GM18508 (cell line): ENCODE results near the gene ACTR8.

Experiments used
- ATAC-seq: cut with Tn5 transposase; IDR thresholded peaks from one replicate; pipeline ENCODE4 v1.9.1; 2021; ENCODE audit warnings: moderate number of reproducible peaks; ENCODE audit not compliant: insufficient read depth, unreplicated experiment

The ACTR8 gene

GRCh38 chr3:53836084-53836872, 45.7 kb downstream of the ACTR8 start:
- ATAC-seq, result no peak

GRCh38 chr3:53835257-53835656, 46.7 kb downstream of the ACTR8 start:
- no peak for ATAC-seq

GRCh38 chr3:53834429-53835095, 47.4 kb downstream of the ACTR8 start:
- ATAC-seq, result no peak

DNA sequence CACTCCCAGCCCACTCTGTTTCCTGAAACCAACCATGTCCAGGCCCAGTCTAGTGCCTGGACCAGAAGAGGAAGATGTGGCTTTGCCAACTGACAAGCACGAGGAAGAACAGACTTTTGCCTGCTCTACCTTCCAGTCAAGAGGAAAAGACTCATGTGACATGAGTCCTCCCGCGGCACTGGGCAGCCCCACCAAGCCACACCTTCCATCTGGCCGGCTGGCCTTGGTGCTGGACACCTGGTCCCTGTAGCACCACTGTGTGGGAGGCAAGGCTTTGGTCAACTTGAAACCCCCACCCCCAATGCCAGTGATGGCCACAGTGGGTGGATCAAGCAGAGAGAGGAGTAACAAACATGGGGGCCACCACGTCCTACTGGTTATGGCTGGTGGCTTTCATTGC, 48.3 kb downstream of the ACTR8 start:
- no peak for ATAC-seq

DNA sequence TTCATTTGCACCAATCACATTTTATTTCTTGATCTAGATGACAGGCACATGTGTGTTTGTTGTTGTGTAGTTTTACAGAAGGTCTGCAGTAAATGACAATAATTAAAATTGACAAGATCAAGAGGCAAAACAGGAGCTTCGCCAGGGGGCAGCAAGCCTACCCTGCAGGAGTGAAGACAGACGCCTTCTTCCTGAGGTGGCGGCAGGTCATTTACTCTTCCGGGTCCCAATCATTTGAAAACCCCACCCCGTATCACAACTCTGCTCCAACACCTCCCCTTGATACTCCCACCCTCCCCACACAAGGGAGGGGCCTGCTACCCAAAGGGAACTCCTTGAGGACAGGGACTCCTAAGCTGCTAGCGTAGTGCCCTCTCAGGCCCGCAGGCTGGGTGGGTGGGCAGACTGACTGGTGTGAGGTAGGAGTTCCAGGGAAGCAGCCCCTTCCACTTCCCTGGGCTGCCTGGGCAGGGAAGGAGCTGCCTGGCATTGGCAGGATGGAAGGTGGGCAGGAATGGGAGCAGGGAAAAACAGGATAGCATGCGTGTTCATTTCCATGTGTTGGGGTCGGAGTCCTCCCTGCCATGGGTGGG, 48.8 kb downstream of the ACTR8 start:
- no peak for ATAC-seq

- no peak for ATAC-seq
Observed at GRCh38 chr3:53830944-53831343, 51.0 kb downstream of the ACTR8 start.

GRCh38 chr3:53829605-53830004, 52.3 kb downstream of the ACTR8 start:
- ATAC-seq, result no peak

- no peak for ATAC-seq
Observed at GRCh38 chr3:53828581-53828980, 53.4 kb downstream of the ACTR8 start.

GRCh38 chr3:53826048-53826447, 55.9 kb downstream of the ACTR8 start:
- no peak for ATAC-seq

DNA sequence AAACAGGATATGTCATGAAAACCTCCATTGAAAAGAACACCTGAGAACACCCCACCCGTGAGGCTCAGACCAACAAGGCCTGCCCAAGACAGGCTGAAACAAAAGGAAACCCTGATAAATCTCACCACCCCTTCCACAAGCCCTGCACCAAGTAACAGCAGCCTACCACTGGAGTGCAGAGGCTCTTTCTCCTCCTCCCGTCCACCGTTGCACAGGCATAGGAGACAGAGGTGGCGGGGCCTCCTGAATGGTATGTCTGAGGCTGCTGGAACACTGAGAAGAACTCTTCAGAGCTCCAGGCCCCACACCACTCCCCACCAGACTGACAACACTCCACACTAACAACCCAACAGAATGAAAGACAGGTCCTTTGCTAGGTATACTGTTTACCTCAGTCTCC, 57.2 kb downstream of the ACTR8 start:
- no peak for ATAC-seq

DNA sequence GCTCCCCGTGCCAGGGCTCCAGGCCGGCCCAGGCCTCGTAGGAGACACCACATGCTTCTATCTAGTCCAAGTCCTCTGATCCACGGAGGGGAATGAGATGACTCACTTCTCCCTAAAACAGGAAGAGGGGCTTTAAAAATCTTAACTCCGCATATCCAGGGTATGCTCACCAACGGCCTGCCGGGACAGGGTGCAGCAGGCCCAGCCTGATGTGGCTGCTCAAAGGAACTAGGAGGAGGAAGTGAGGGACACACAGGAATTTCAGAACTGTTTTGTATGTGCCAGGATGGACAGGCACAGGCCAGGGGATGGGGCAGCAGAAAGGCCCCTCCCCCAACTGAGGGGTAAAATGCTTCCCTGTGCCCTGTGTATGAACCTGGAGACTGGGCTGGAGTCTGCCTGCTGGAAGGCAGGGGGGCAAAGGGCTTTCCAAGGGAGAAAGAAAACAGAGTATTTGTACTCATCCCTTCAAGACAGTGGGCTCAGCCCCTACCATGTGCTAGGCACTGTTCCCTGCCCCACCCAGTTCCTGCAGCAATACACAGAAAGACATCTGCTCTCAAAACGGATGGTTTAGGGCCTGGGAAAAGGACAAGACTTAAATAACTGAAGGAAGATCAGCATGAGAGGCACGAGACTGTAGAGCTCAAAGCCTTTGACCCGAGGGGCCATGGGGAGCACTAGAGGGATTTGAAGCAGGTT, 57.8 kb downstream of the ACTR8 start:
- ATAC-seq, result no peak

DNA sequence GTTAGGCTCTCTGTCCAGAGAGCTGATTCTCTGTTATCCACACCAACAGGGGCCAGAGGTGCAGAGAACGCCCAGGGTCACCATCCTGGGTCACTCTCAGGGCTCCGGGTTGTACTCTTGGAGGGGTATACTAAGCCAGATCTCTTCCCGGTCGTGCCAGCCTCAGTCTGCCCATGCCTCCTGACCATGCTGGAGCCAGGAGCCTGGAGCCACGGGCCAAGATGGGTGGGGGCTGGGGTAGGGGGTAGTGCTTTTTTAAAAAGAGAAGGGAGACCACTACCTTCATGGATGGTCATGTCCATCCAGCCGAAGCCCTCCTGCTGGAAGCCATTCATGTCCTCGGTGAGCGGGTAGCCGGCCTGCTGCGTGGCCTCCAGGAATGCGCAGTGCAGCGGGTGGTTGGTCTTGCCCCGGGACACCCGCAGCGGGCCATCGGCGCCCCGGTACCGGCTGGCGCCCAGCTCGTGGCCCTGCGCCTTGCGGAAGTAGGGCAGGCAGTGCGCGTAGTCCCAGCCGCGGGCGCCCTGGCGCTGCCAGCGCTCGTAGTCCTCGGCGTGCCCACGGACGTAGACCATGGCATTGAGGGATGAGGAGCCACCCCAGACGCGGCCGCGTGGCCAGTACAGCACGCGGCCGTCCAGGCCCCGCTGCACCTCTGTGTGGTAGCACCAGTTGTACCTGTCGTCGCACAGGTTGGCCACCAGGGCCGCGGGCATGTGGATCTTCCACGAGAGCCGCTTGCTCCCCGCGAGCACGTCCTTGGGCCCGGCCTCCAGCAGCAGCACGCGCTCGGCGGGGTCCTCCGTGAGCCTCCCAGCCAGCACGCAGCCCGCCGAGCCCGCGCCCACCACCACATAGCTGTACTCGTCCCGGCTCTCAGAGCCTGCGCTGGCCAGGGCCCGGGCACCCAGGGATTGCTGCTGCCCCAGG, 58.7 kb downstream of the ACTR8 start:
- ATAC-seq, result no peak

DNA sequence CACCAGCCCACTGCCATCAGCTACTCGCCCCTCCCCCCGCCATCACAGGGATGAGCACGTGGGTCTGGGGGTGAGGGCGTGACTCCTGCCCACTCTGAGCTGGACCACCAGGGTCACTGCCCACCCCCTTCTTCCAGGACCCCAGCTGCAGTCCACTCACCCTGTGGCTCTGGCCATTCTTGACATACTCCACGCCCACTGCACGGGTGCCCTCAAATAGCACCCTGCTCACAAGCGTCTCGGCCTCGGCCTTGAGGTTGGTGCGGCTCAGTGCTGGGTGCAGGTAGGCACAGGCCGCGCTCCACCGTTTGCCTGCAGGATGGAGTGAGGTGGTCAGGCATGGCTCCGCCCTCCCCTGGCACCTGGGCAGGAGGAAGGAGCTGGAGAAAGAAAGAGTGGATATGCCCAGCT, 59.6 kb downstream of the ACTR8 start:
- ATAC-seq, result no peak

- no peak for ATAC-seq
Observed at GRCh38 chr3:53821631-53822121, 60.3 kb downstream of the ACTR8 start.

DNA sequence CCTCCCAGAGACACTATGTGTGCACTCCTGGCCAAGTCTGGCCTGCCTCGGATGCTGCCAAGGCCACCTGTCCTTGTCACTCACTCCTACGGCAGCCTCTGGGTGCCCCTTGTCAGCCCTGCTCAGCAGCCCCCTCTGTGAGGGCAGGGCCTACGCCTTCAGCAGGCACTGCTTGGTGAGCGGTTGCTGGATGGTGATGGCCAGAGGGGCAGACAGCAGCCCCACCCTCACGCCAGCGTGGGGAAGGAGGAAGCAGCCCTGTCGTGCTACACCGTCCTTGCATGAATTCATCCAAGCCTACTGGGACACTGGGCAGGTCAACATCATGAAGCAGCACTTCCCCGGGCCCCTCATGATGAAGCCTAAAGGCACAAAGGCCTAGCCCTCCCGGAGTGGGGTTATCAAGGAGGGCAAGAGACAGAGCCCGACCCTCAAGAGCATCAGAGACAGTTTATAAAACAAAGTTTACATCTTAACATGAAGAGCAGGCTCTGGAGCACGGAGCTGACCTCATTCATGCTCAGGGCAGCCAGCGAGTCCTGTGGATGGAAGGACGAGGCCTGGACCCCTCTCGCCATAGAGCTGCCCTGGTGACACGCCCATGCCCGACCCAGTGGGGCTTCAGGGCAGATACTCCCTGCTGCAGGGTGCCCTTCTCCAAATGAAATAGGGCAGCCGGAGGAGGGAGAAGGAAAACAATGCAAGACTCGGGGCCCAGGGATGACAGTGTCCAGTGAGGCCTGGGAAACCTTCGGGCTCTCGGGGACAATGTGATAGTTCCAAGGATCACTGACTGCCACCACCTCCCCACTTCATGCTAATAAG, 61.0 kb downstream of the ACTR8 start:
- ATAC-seq, result no peak

GRCh38 chr3:53820084-53820483, 61.9 kb downstream of the ACTR8 start:
- ATAC-seq, result no peak

- ATAC-seq, result no peak
Observed at GRCh38 chr3:53819163-53819868, 62.6 kb downstream of the ACTR8 start.
